Keratinocyte (primary cell): Measurements from ENCODE around the gene B3GNT3. TPM values are rescaled to one million over a fixed set of nuclear protein-coding genes. Genes with fewer than 3 reads are reported as not detected.

Source experiments
- DNase-seq: peaks from one replicate; pipeline ENCODE4 v3.0.0-alpha.2; 2011; ENCODE audit warnings: low read depth, missing footprints, low spot score
- FAIRE-seq: peaks from 2 replicates; lab custom pipeline; 2011; peaks lifted over from hg19 to GRCh38; lab: Jason Lieb, UNC
- H2AFZ ChIP-seq: 2 replicates; pipeline ENCODE4 v1.6.0; 2012; ENCODE audit warnings: low read length, control low read depth, inconsistent platforms; ENCODE audit not compliant: control insufficient read depth
- H3K27ac ChIP-seq: 2 replicates; pipeline ENCODE4 v1.5.1; 2011; ENCODE audit warnings: low read length; ENCODE audit not compliant: control insufficient read depth, insufficient read depth
- H3K27me3 ChIP-seq: 3 replicates; pipeline ENCODE4 v1.6.0; 2011; ENCODE audit warnings: low read length; ENCODE audit not compliant: control insufficient read depth, insufficient read depth; ENCODE audit errors: extremely low read depth
- H3K36me3 ChIP-seq, 2 experiments: 2 replicates in 1 of 2; 3 replicates in 1 of 2; pipeline ENCODE4 v1.5.1; 2011; ENCODE audit warnings: low read length in 2 of 2, mild to moderate bottlenecking in 1 of 2; ENCODE audit not compliant: control insufficient read depth in 2 of 2, insufficient read depth in 2 of 2; ENCODE audit errors: extremely low read depth in 1 of 2
- H3K4me1 ChIP-seq: 3 replicates; pipeline ENCODE4 v1.5.1; 2011; ENCODE audit warnings: low read length; ENCODE audit not compliant: control insufficient read depth, insufficient read depth; ENCODE audit errors: extremely low read depth
- H3K4me2 ChIP-seq: 3 replicates; pipeline ENCODE4 v1.6.0; 2011; ENCODE audit warnings: low read depth, low read length; ENCODE audit not compliant: control insufficient read depth, insufficient read depth; ENCODE audit errors: extremely low read depth
- H3K4me3 ChIP-seq, 3 experiments: fragments of 200-600 bp in 1 of 3; sonication (generic) in 1 of 3; 2 replicates in 2 of 3; 3 replicates in 1 of 3; pipeline ENCODE4 v1.5.1; 2011 to 2016; ENCODE audit warnings: low read length in 3 of 3, mild to moderate bottlenecking in 3 of 3, control low read depth in 2 of 3, inconsistent platforms in 1 of 3, low read depth in 1 of 3, mixed read lengths in 1 of 3, mixed run types in 1 of 3, moderate library complexity in 1 of 3; ENCODE audit not compliant: control insufficient read depth in 2 of 3, insufficient read depth in 2 of 3; ENCODE audit errors: extremely low read depth in 1 of 3
- H3K79me2 ChIP-seq: 2 replicates; pipeline ENCODE4 v1.6.0; 2012; ENCODE audit warnings: low read length; ENCODE audit not compliant: control insufficient read depth, insufficient read depth
- H3K9ac ChIP-seq: 3 replicates; pipeline ENCODE4 v1.6.0; 2011; ENCODE audit warnings: low read length; ENCODE audit not compliant: control insufficient read depth, insufficient read depth; ENCODE audit errors: extremely low read depth
- H3K9me1 ChIP-seq: 3 replicates; pipeline ENCODE4 v1.6.0; 2011; ENCODE audit warnings: low read length; ENCODE audit not compliant: control insufficient read depth, insufficient read depth; ENCODE audit errors: extremely low read depth
- H3K9me3 ChIP-seq: 2 replicates; pipeline ENCODE4 v1.5.1; 2012; ENCODE audit warnings: low read depth, low read length; ENCODE audit not compliant: control insufficient read depth
- H4K20me1 ChIP-seq: 3 replicates; pipeline ENCODE4 v1.6.0; 2011; ENCODE audit warnings: low read length; ENCODE audit not compliant: control insufficient read depth, insufficient read depth; ENCODE audit errors: extremely low read depth
- EZH2 ChIP-seq: IDR thresholded peaks from one replicate; pipeline ENCODE4 v1.6.1; 2012; ENCODE audit warnings: inconsistent platforms, mild to moderate bottlenecking, low read length, moderate library complexity
- dilution Hi-C: fragments of 300-500 bp; cut with MboI; formaldehyde crosslinking; loops from one replicate; pipeline ENCODE4 v1.7.0; 2020; ENCODE audit warnings: low sequenced_read_pairs; ENCODE audit not compliant: extremely low pct_ligation_motif_present
- polyA plus RNA-seq, 5 experiments: library from polyadenylated mRNA; depleted of rRNA in 3 of 5; stranded (reverse) in 3 of 5; stranded (forward) in 1 of 5; unstranded in 1 of 5; fragments of >200 nt; gene quantifications; 1 replicate in 1 of 5; 2 replicates in 3 of 5; 3 replicates in 1 of 5; pipeline versions ENCODE4 v1.2.1 to v1.2.3, GENCODE V29; 2011 to 2012; ENCODE audit warnings: missing spikeins in 2 of 5, low read depth in 1 of 5, low replicate concordance in 1 of 5
- TF ChIP-seq, protein P1 (sequence below), 3 experiments: IDR thresholded peaks in 1 of 3; conservative IDR thresholded peaks in 1 of 3; optimal IDR thresholded peaks in 1 of 3; 2 replicates in 2 of 3; 3 replicates in 1 of 3; pipeline versions ENCODE3 to v1.5.1; 2011; ENCODE audit warnings: low read length in 3 of 3, mild to moderate bottlenecking in 3 of 3, moderate library complexity in 2 of 3, control low read depth in 1 of 3, inconsistent platforms in 1 of 3; ENCODE audit not compliant: insufficient read depth in 2 of 3; ENCODE audit errors: extremely low read depth in 1 of 3

The B3GNT3 gene
- polyA plus RNA-seq, 1 donor (not counting 4 experiments of a cell fraction or from before 2014, with no cell fraction given), result 4.4 TPM

DNA sequence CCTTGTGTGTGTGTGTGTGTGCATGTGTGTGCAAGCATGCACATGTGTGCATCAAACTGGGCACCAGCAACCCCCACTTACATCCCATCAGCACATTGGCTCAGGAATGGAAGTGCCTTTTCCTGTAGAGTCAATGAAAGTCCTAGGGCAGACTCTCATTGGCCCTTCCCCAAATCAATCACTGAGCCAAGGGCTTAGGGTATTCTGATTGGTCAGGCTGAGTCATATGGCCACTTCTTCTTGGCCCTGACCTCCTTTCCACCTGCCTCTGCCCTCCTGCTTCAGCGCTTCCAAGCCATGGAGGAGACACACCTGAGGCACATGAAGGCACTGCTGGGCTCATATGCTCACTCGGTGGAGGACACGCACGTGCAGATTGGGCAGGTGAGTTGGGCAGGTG is 22.8 kb upstream of the B3GNT3 start:
- dilution Hi-C loops, result no loop called here
- FAIRE-seq, result no peak
- Histone ChIP-seq H3K9me3 (no peaks in the 10 kb centered on the region), H3K36me3 (no peaks in the 10 kb centered on the region), H3K79me2 (no peaks in the 10 kb centered on the region), H4K20me1 (no peaks in the 10 kb centered on the region), H3K27ac (no peak overlapping the region), H3K27me3 (peaks cover 5% of the 10 kb centered on the region), H2AFZ (no peak overlapping the region), H3K4me3 (no peak overlapping the region), H3K9ac (no peak overlapping the region), H3K4me2 (no peak overlapping the region), H3K4me1 (no peaks in the 10 kb centered on the region), H3K9me1 (no peaks in the 10 kb centered on the region)
- TF ChIP-seq EZH2, result no peak
- TF ChIP-seq, protein P1, sequence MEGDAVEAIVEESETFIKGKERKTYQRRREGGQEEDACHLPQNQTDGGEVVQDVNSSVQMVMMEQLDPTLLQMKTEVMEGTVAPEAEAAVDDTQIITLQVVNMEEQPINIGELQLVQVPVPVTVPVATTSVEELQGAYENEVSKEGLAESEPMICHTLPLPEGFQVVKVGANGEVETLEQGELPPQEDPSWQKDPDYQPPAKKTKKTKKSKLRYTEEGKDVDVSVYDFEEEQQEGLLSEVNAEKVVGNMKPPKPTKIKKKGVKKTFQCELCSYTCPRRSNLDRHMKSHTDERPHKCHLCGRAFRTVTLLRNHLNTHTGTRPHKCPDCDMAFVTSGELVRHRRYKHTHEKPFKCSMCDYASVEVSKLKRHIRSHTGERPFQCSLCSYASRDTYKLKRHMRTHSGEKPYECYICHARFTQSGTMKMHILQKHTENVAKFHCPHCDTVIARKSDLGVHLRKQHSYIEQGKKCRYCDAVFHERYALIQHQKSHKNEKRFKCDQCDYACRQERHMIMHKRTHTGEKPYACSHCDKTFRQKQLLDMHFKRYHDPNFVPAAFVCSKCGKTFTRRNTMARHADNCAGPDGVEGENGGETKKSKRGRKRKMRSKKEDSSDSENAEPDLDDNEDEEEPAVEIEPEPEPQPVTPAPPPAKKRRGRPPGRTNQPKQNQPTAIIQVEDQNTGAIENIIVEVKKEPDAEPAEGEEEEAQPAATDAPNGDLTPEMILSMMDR (optimal IDR thresholded peaks at IDR 0.05 in 1 of 3, IDR thresholded peaks at IDR 0.05 in 1 of 3, conservative IDR thresholded peaks at IDR 0.05 in 1 of 3; ENCODE audit: extremely low read depth in 1 of 3, insufficient read depth in 2 of 3, low read length in 3 of 3), result no peak
- no peak for DNase-seq

DNA sequence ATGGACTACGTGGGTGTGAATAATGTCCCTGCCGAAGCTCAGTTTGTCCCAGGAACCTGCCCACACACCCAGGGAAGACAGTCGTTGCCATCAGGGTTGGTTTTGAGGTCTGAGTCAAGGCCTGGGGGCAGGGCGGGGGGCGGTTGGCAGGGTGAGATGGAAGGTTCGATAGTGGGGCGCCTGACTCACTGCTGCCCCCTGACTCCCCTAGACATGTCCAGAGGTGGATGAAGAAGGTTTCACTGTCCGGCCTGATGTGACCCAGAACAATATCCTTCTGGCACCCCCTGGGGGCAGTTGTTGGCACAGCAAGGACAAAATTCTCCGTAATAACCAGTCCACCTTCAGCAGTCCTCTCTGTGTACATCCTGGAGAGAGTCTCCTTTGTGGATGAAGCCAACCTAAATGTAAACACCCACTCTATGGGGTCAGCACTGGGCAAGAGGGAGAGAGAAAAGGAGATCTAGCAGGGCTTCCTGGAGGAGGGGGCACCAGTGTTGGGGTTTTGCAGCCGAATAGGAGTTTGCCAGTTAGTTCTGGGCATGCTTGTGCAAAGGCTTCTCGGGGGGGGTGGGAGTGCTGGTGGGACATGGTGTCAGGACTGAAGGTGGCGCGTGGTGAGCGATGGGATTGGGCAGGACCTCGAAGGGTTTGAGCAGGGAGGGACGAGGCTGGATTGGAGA is 19.6 kb upstream of the B3GNT3 start:
- FAIRE-seq (no peak), DNase-seq (no peak)
- no peaks in the 10 kb centered on the region for H3K9me1 ChIP-seq
- H3K9me3 ChIP-seq, result no peaks in the 10 kb centered on the region
- H3K79me2 ChIP-seq, result no peaks in the 10 kb centered on the region
- H3K27me3 ChIP-seq, result peaks cover 5% of the 10 kb centered on the region
- H3K4me1 ChIP-seq, result peaks cover 3% of the 10 kb centered on the region
- H3K36me3 ChIP-seq, result no peaks in the 10 kb centered on the region
- no peak overlapping the region for H2AFZ ChIP-seq
- no peak overlapping the region for H3K4me3 ChIP-seq
- H3K9ac ChIP-seq, result no peak overlapping the region
- H4K20me1 ChIP-seq, result no peaks in the 10 kb centered on the region
- TF ChIP-seq, protein P1 (optimal IDR thresholded peaks at IDR 0.05 in 1 of 3, IDR thresholded peaks at IDR 0.05 in 1 of 3, conservative IDR thresholded peaks at IDR 0.05 in 1 of 3; ENCODE audit: extremely low read depth in 1 of 3, insufficient read depth in 2 of 3, low read length in 3 of 3), result peak; percentile 61 to 73 (median 72)
- no peak for TF ChIP-seq EZH2
- dilution Hi-C loops, result no loop called here
- no peak overlapping the region for H3K4me2 ChIP-seq
- H3K27ac ChIP-seq, result no peak overlapping the region
